HepG2 (cell line): ENCODE results near the gene GALNTL6.

Source experiments
- BCL3 ChIP-seq: sonication (generic); formaldehyde crosslinking; IDR thresholded peaks from 2 replicates; pipeline ENCODE4 v1.5.1; 2020; ENCODE audit warnings: mild to moderate bottlenecking, missing genetic modification reagents, moderate library complexity
- KLF11 ChIP-seq: IDR thresholded peaks from 2 replicates; pipeline ENCODE4 v1.6.1; 2016; ENCODE audit warnings: missing compliant biosample characterization
- SP1 ChIP-seq, 2 experiments: fragments of 450-650 bp in 1 of 2; sonication (generic) in 1 of 2; formaldehyde crosslinking in 1 of 2; IDR thresholded peaks; 2 replicates each; pipeline versions ENCODE4 v1.4.0 to v1.6.1; 2016 to 2020; ENCODE audit warnings: missing genetic modification reagents in 1 of 2
- STAG1 ChIP-seq: sonication (generic); formaldehyde crosslinking; IDR thresholded peaks from 2 replicates; pipeline ENCODE4 v1.4.0; 2020; ENCODE audit warnings: missing genetic modification reagents
- ZZZ3 ChIP-seq: sonication (generic); formaldehyde crosslinking; IDR thresholded peaks from 2 replicates; pipeline ENCODE4 v1.4.0; 2020; ENCODE audit warnings: missing genetic modification reagents, mild to moderate bottlenecking, borderline replicate concordance
- TF ChIP-seq, protein P1 (sequence below): sonication (generic); formaldehyde crosslinking; IDR thresholded peaks from 2 replicates; pipeline ENCODE4 v1.5.0; 2020; ENCODE audit warnings: mild to moderate bottlenecking, missing genetic modification reagents, moderate library complexity
- TF ChIP-seq, protein P2 (sequence below): sonication (generic); formaldehyde crosslinking; IDR thresholded peaks from 2 replicates; pipeline ENCODE4 v1.8.0; 2022; ENCODE audit warnings: mild to moderate bottlenecking, missing genetic modification reagents; ENCODE audit not compliant: insufficient replicate concordance

GRCh38 chr4:172356016-172356415, 542.8 kb downstream of the GALNTL6 start:
- TF ChIP-seq, protein P1, sequence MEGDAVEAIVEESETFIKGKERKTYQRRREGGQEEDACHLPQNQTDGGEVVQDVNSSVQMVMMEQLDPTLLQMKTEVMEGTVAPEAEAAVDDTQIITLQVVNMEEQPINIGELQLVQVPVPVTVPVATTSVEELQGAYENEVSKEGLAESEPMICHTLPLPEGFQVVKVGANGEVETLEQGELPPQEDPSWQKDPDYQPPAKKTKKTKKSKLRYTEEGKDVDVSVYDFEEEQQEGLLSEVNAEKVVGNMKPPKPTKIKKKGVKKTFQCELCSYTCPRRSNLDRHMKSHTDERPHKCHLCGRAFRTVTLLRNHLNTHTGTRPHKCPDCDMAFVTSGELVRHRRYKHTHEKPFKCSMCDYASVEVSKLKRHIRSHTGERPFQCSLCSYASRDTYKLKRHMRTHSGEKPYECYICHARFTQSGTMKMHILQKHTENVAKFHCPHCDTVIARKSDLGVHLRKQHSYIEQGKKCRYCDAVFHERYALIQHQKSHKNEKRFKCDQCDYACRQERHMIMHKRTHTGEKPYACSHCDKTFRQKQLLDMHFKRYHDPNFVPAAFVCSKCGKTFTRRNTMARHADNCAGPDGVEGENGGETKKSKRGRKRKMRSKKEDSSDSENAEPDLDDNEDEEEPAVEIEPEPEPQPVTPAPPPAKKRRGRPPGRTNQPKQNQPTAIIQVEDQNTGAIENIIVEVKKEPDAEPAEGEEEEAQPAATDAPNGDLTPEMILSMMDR (CRISPR knock-in tag): no peak
- TF ChIP-seq BCL3 (CRISPR knock-in tag): no peak
- no peak for TF ChIP-seq SP1 (IDR thresholded peaks at IDR 0.05)
- no peak for TF ChIP-seq SP1 (CRISPR knock-in tag; IDR thresholded peaks at IDR 0.05)
- no peak for TF ChIP-seq KLF11
- no peak for TF ChIP-seq STAG1
- TF ChIP-seq, protein P2, sequence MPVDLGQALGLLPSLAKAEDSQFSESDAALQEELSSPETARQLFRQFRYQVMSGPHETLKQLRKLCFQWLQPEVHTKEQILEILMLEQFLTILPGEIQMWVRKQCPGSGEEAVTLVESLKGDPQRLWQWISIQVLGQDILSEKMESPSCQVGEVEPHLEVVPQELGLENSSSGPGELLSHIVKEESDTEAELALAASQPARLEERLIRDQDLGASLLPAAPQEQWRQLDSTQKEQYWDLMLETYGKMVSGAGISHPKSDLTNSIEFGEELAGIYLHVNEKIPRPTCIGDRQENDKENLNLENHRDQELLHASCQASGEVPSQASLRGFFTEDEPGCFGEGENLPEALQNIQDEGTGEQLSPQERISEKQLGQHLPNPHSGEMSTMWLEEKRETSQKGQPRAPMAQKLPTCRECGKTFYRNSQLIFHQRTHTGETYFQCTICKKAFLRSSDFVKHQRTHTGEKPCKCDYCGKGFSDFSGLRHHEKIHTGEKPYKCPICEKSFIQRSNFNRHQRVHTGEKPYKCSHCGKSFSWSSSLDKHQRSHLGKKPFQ (CRISPR knock-in tag): no peak
- TF ChIP-seq ZZZ3 (CRISPR knock-in tag): no peak
